T-cell (primary cell): ENCODE data around the gene FCF1. TPM values are rescaled to one million over a fixed set of nuclear protein-coding genes. Genes with fewer than 3 reads are reported as not detected.
"Not testable (repeated sequence)": the region's sequence is repeated elsewhere in the genome, so short reads cannot be mapped to it uniquely, and the experiment has no call there.

Source experiments
- ATAC-seq, 4 experiments: fragments of 200-7000 bp in 3 of 4; fragments of 150-1000 bp in 1 of 4; cut with Tn5 transposase; replicated peaks in 1 of 4; 1 replicate in 3 of 4; 2 replicates in 1 of 4; pipeline ENCODE4 v1.10.0; 2021; ENCODE audit warnings: moderate library complexity in 3 of 4, mild to moderate bottlenecking in 2 of 4, moderate number of reproducible peaks in 1 of 4
- CTCF ChIA-PET, 2 donors: fragments of 300-600 bp; sonication (Branson Sonifier 250); formaldehyde crosslinking; loops; one replicate each; lab custom pipeline; 2022; ENCODE audit warnings: antibody characterized with exemption in 2 of 2; lab: Charles Lee
- POLR2A ChIA-PET, 2 donors: fragments of 300-600 bp; sonication (Branson Sonifier 250); formaldehyde crosslinking; loops; one replicate each; lab custom pipeline; 2022; ENCODE audit warnings: antibody characterized with exemption in 2 of 2; lab: Charles Lee
- DNase-seq, 35 experiments: peaks; one replicate each; pipeline versions ENCODE4 v3.0.0 to v3.0.0-alpha.2; 2013 to 2023
- H3K27ac ChIP-seq: one replicate; pipeline ENCODE4 v1.5.1; 2013; ENCODE audit warnings: low read length
- H3K27me3 ChIP-seq, 2 experiments: replicated peaks in 1 of 2; 1 replicate in 1 of 2; 2 replicates in 1 of 2; pipeline versions ENCODE4 v1.6.1 to v1.7.0; 2013; ENCODE audit warnings: low read length in 1 of 2, mixed read lengths in 1 of 2; ENCODE audit not compliant: control insufficient read depth in 2 of 2, insufficient read depth in 2 of 2; ENCODE audit errors: extremely low read depth in 1 of 2
- H3K36me3 ChIP-seq, 2 donors: 1 replicate in 1 of 2; 2 replicates in 1 of 2; pipeline versions ENCODE4 v1.6.1 to v1.7.0; 2013; ENCODE audit warnings: low read length in 1 of 2; ENCODE audit not compliant: control insufficient read depth in 2 of 2, insufficient read depth in 1 of 2; ENCODE audit errors: extremely low read depth in 1 of 2
- H3K4me1 ChIP-seq, 2 experiments: 1 replicate in 1 of 2; 2 replicates in 1 of 2; pipeline versions ENCODE4 v1.6.1 to v1.7.0; 2013; ENCODE audit warnings: low read length in 2 of 2, mixed read lengths in 1 of 2; ENCODE audit not compliant: insufficient read depth in 2 of 2, control insufficient read depth in 1 of 2; ENCODE audit errors: extremely low read depth in 1 of 2
- H3K4me3 ChIP-seq, 2 donors: 1 replicate in 1 of 2; 2 replicates in 1 of 2; pipeline versions ENCODE4 v1.5.1 to v1.7.0; 2013; ENCODE audit warnings: mild to moderate bottlenecking in 2 of 2, low read length in 1 of 2, moderate library complexity in 1 of 2; ENCODE audit not compliant: control insufficient read depth in 1 of 2; ENCODE audit errors: extremely low read depth in 1 of 2
- H3K9me3 ChIP-seq: 2 replicates; pipeline ENCODE4 v1.7.0; 2013
- H3K27ac Mint-ChIP-seq, 2 donors: one replicate each; pipeline ENCODE4 v1.8.0; 2020 to 2021; ENCODE audit warnings: mild to moderate bottlenecking in 2 of 2, mixed read lengths in 2 of 2
- H3K27me3 Mint-ChIP-seq, 2 donors: one replicate each; pipeline ENCODE4 v1.8.0; 2021 to 2022; ENCODE audit warnings: mixed read lengths in 2 of 2
- H3K36me3 Mint-ChIP-seq: one replicate; pipeline ENCODE4 v1.8.0; 2021; ENCODE audit warnings: mixed read lengths
- H3K4me1 Mint-ChIP-seq, 3 donors: one replicate each; pipeline ENCODE4 v1.8.0; 2020 to 2022; ENCODE audit warnings: mixed read lengths in 3 of 3, mild to moderate bottlenecking in 1 of 3
- H3K4me3 Mint-ChIP-seq, 3 donors: one replicate each; pipeline ENCODE4 v1.8.0; 2020 to 2022; ENCODE audit warnings: mild to moderate bottlenecking in 3 of 3, mixed read lengths in 3 of 3, moderate library complexity in 3 of 3
- H3K9me3 Mint-ChIP-seq, 3 donors: one replicate each; pipeline ENCODE4 v1.8.0; 2020 to 2022; ENCODE audit warnings: mixed read lengths in 3 of 3
- WGBS: methylation state at CpG from one replicate; pipeline ENCODE4 v1.1.5; 2013; ENCODE audit warnings: missing lambda C conversion rate; ENCODE audit not compliant: insufficient coverage; 5-methylcytosine and 5-hydroxymethylcytosine counted together
- total RNA-seq, 35 experiments: library from RNA in 6 of 35; stranded (reverse) in 6 of 35; fragments of 120-200 nt in 1 of 35; gene quantifications; one replicate each; pipeline versions ENCODE4 v1.2.1 to v1.2.4 and lab custom pipeline; 2013 to 2026

Gene FCF1
- total RNA-seq, 5 donors from 2014 or later (not counting 1 experiment from before 2014, with no cell fraction given): 38.8 to 48.8 (median 44.8) TPM

DNA sequence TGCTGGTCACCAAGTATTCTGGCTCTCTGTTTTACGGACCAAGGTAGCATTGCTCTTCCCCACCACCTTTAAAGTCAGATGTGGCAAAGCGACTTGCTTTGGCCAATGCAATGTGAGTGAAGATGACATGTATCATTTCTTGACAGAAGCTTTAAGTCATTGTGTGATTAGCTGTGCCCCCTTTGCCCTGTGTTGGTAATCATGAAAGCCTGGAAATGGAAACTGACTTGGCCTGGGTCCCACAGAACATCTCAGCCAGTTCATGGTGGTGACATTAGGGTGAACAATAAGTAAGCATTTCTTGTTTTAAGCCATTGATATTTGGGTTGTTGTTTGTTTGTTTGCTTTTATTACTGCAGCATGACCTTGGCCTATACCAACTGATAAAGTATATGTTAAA lies 34.3 kb downstream of the FCF1 start:
- no peak for ATAC-seq
- ChIA-PET CTCF (no interaction called here), POLR2A (no interaction called here)
- H3K36me3 ChIP-seq: no peaks in the 10 kb centered on the region
- no peak overlapping the region for H3K4me3 ChIP-seq
- H3K27me3 ChIP-seq: no peaks in the 10 kb centered on the region
- Mint-ChIP-seq H3K27me3 (no peaks in the 10 kb centered on the region), H3K4me1 (no peaks in the 10 kb centered on the region), H3K9me3 (peaks cover 2 to 6% (median 5%) of the 10 kb centered on the region in 3 donors), H3K36me3 (peaks cover 5% of the 10 kb centered on the region), H3K27ac (no peak overlapping the region), H3K4me3 (no peak overlapping the region)
- DNase-seq: no peak
- WGBS: no CpG with 5 or more reads among the region's 2 CpGs
- no peaks in the 10 kb centered on the region for H3K4me1 ChIP-seq
- no peak overlapping the region for H3K27ac ChIP-seq
- H3K9me3 ChIP-seq: no peaks in the 10 kb centered on the region

DNA sequence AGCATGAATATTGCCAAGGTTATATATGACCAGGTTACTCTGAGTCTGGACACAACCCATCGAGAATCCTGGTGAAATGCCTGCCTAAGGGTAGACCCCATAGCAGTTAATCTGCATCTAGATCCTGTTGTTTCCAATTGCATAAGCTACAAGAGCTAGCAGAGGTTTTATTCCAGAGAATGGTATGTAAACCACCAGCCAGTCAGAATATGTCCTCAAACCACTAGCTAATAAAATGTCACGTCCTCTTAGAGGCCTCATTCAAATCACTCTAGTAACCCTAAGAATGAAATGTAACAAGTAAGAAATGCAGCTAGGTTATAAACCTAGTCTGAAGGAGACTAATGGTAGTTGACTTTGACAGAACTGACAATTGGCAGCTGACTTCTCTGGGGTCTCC lies 41.2 kb downstream of the FCF1 start:
- H3K27me3 Mint-ChIP-seq: no peaks in the 10 kb centered on the region
- Histone ChIP-seq H3K27ac (no peak overlapping the region), H3K27me3 (peaks cover 0 to 5% of the 10 kb centered on the region in 2 experiments), H3K36me3 (no peaks in the 10 kb centered on the region), H3K4me1 (no peaks in the 10 kb centered on the region), H3K4me3 (no peak overlapping the region), H3K9me3 (no peaks in the 10 kb centered on the region)
- WGBS: 100% methylated on average over 1 of the region's 2 CpGs
- DNase-seq (no peak), ATAC-seq (no peak)
- no peaks in the 10 kb centered on the region for H3K4me1 Mint-ChIP-seq
- ChIA-PET CTCF (no interaction called here), POLR2A (interaction anchor here in 1 of 2 donors (0.5 kb wide), 1 partner anchor 9 kb away, joined by 6 read pairs; no protein-coding TSS in a partner anchor)
- peaks cover 5% of the 10 kb centered on the region for H3K36me3 Mint-ChIP-seq
- H3K4me3 Mint-ChIP-seq: no peak overlapping the region
- peaks cover 8 to 13% (median 9%) of the 10 kb centered on the region in 3 donors for H3K9me3 Mint-ChIP-seq
- no peak overlapping the region for H3K27ac Mint-ChIP-seq

DNA sequence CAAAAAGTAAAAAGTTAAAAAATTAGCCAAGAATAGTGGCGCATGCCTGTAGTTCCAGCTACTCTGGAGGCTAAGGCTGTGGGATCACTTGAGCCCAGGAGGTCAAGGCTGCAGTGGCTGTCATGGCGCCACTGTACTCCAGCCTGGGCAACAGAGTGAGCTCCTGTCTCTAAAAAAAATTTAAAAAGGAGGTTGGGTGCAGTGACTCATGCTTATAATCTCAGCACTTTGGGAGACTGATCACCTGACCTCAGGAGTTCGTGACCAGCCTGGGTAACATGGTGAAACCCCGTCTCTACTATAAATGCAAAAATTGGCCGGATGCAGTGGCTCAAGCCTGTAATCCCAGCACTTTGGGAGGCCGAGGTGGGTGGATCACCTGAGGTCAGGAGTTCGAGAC lies 42.0 kb downstream of the FCF1 start:
- 90% methylated on average over 7 of the region's 7 CpGs for WGBS
- DNase-seq (no peak), ATAC-seq (no peak)
- POLR2A ChIA-PET: interaction anchor here in 1 of 2 donors (0.7 kb wide), 1 partner anchor 8 kb away, joined by 3 read pairs; no protein-coding TSS in a partner anchor
- no peaks in the 10 kb centered on the region for H3K27me3 Mint-ChIP-seq
- no peak overlapping the region for H3K27ac ChIP-seq
- CTCF ChIA-PET: interaction anchor here in 1 of 2 donors (0.6 to 0.7 kb wide), 2 partner anchors 9 to 98 kb away, joined by 3 to 4 read pairs; no protein-coding TSS in a partner anchor
- no peaks in the 10 kb centered on the region for H3K4me1 ChIP-seq
- no peaks in the 10 kb centered on the region for H3K36me3 ChIP-seq
- no peak overlapping the region for H3K27ac Mint-ChIP-seq
- H3K9me3 ChIP-seq: no peaks in the 10 kb centered on the region
- no peak overlapping the region for H3K4me3 Mint-ChIP-seq
- H3K27me3 ChIP-seq: peaks cover 0 to 5% of the 10 kb centered on the region in 2 experiments
- peaks cover 5% of the 10 kb centered on the region for H3K36me3 Mint-ChIP-seq
- H3K4me3 ChIP-seq: no peak overlapping the region
- no peaks in the 10 kb centered on the region for H3K4me1 Mint-ChIP-seq
- peaks cover 8 to 13% (median 9%) of the 10 kb centered on the region in 3 donors for H3K9me3 Mint-ChIP-seq

DNA sequence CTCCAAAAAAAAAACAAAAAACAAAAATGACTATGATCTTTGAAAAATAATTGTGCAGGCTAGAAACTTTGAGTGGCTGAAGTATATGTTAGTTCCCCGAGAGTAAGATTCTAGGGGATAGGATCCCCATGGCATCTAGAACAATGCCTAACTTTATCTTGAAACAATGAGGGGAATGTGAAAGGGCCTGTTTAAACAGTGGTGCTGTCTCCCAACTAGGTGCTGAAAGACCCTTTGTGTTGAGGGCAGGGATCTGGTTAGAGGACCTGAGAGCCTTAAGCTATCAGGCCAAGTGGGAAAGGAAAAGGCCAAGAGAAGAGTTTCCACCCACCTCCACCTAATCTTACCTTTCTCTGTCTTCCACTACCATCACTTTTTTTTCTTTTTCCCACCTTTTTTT lies 43.4 kb downstream of the FCF1 start:
- Histone ChIP-seq H3K9me3 (no peaks in the 10 kb centered on the region), H3K4me3 (no peak overlapping the region), H3K4me1 (no peaks in the 10 kb centered on the region), H3K36me3 (no peaks in the 10 kb centered on the region), H3K27me3 (peaks cover 0 to 5% of the 10 kb centered on the region in 2 experiments), H3K27ac (no peak overlapping the region)
- H3K36me3 Mint-ChIP-seq: peaks cover 5% of the 10 kb centered on the region
- H3K4me3 Mint-ChIP-seq: no peak overlapping the region
- ATAC-seq: no peak
- ChIA-PET CTCF (interaction anchor here in 1 of 2 donors (1.2 kb wide), 1 partner anchor 16 kb away, joined by 4 read pairs; no protein-coding TSS in a partner anchor), POLR2A (no interaction called here)
- H3K27me3 Mint-ChIP-seq: no peaks in the 10 kb centered on the region
- no peak overlapping the region for H3K27ac Mint-ChIP-seq
- WGBS: no CpG with 5 or more reads among the region's 1 CpG
- H3K9me3 Mint-ChIP-seq: peaks cover 8 to 13% (median 9%) of the 10 kb centered on the region in 3 donors
- H3K4me1 Mint-ChIP-seq: peaks cover 0 to under 1% (median 0%) of the 10 kb centered on the region in 3 donors
- DNase-seq: no peak

DNA sequence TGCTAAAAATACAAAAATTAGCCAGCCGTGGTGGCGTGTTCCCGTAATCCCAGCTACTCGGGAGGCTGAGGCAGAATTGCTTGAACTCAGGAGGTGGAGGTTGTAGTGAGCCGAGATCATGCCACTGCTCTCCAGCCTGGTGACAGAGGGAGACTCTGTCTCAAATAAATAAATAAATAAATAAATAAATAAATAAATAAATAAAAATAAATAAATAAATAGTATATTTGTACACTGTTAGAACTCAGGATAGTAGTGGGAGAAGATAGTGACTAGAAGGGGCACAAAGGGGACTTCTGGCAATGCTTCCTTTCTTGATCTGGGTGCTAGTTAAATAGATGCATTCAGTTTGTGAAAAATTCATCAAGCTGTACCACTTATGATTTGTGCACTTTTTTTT lies 45.6 kb downstream of the FCF1 start:
- H3K27me3 ChIP-seq, CTCF ChIA-PET, H3K27ac Mint-ChIP-seq, H3K4me3 Mint-ChIP-seq, H3K9me3 Mint-ChIP-seq, H3K27me3 Mint-ChIP-seq, DNase-seq, ATAC-seq, H3K4me1 ChIP-seq, H3K36me3 ChIP-seq, H3K9me3 ChIP-seq, H3K27ac ChIP-seq, H3K4me3 ChIP-seq, H3K36me3 Mint-ChIP-seq: not testable (repeated sequence)
- POLR2A ChIA-PET: interaction anchor here (0.5 to 0.6 kb wide), 2 partner anchors 23 to 715 kb away, joined by 3 to 4 read pairs; no protein-coding TSS in a partner anchor
- H3K4me1 Mint-ChIP-seq: peaks cover 9 to 14% (median 10%) of the 10 kb centered on the region in 3 donors
- no CpG with 5 or more reads among the region's 5 CpGs for WGBS

DNA sequence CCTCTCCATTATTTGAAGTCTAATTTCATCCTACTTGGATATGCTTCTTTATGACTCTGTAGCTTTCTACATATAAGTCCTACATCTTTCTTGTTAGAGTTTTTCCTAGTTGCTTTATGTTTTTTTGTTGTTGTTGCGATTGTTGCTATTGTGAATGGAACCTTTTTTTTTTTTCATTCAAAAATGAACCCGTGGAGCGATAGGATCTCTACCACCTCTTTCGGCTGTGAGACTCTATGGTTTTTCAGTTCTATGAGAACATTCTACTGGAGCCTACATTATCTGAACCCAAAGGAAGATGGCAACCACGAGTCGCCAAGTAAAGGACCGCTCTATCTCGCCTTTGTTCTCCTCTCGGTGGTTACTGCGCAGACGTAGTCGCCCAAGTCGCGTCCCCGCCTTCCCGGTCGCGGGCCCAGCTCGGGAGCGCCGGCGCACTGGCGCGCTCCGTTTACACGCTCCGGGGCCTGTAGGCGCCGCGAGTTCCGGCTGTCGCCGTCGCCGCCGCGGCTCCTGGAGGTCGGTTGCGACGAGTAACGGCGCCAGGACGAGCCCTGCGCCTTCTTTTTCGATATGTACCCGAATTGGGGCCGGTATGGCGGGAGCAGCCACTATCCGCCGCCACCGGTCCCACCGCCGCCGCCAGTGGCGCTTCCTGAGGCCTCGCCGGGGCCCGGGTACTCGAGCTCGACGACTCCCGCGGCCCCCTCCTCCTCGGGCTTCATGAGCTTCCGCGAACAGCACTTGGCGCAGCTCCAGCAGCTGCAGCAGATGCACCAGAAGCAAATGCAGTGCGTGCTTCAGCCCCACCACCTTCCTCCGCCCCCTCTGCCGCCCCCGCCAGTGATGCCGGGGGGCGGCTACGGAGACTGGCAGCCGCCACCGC lies 50.2 kb downstream of the FCF1 start, which contains the start of gene YLPM1:
Gene YLPM1, plus strand, starts transcription at position 400 of the 886 bp plus-strand sequence. Its CDS starts 174 bp downstream, at position 574.
- H3K9me3 ChIP-seq: no peaks in the 10 kb centered on the region
- no peaks in the 10 kb centered on the region for H3K27me3 ChIP-seq
- Mint-ChIP-seq H3K4me3 (peak within 1 kb of the TSS; percentile 93), H3K27me3 (no peaks in the 10 kb centered on the region), H3K9me3 (no peaks in the 10 kb centered on the region), H3K27ac (peak within 1 kb of the TSS; percentile 93 to 97), H3K36me3 (peaks cover 18% of the 10 kb centered on the region), H3K4me1 (peaks cover 48 to 55% (median 48%) of the 10 kb centered on the region in 3 donors)
- ATAC-seq (peak; percentile 89 to 95 (median 94)), DNase-seq (peak; percentile 77 to 97 (median 90))
- H3K36me3 ChIP-seq: peaks cover 0 to 3% of the 10 kb centered on the region in 2 donors
- H3K4me3 ChIP-seq: peak within 1 kb of the TSS; percentile 81 to 92
- ChIA-PET POLR2A (interaction anchor here (0.6 to 1.1 kb wide), 12 partner anchors 9 to 1639 kb away, joined by 3 to 6 read pairs (median 3); partner anchors contain the start of genes ISCA2 (in 1 of the 2) and NPC2 (in 1 of the 2)), CTCF (interaction anchor here (0.5 to 1.7 kb wide), 12 partner anchors 9 to 901 kb away, joined by 3 to 11 read pairs (median 4); partner anchors contain the start of gene EIF2B2 (in 1 of the 2))
- under 1% methylated on average over 73 of the region's 76 CpGs for WGBS
- peak within 1 kb of the TSS; percentile 94 for H3K27ac ChIP-seq
- peaks cover 21 to 37% of the 10 kb centered on the region in 2 experiments for H3K4me1 ChIP-seq
